ENCODE results near the gene OAT.

DNA sequence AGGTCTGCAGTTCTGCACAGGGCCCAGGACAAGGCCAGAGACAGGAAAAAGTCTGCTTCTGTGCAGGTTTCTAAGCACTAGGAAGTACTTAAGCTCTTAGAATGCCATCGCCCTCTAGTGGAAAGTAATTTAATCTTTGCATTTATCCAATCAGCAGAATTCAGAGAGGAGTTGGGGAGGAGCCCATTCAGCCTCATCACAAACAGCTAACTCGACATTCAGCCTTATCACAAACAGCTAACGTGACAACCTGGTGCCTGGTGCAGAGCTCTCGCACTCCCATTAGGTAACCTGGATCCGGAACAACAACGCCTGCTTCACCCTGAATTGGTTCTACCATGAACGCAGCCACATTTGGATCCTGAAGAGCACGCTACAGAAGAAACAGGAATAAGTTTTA is 15.2 kb downstream of the OAT start:
- TF ChIP-seq EP300 (IDR thresholded peaks at IDR 0.05) (no peak), CTCF (IDR thresholded peaks at IDR 0.05) (peak in 3 of 7 experiments; percentile 45 to 66 (median 52))

Data from stomach (tissue), 4 donors.